ENCODE measurements around the gene ZNF354C.

- TF ChIP-seq POU6F1 (CRISPR knock-in tag; IDR thresholded peaks at IDR 0.05; ENCODE audit: borderline replicate concordance, low read depth) (no peak), SNAI2 (CRISPR knock-in tag; IDR thresholded peaks at IDR 0.05) (no peak), ARNTL (CRISPR knock-in tag; IDR thresholded peaks at IDR 0.05; ENCODE audit: borderline replicate concordance, low read depth) (no peak), ZFP3 (CRISPR knock-in tag; IDR thresholded peaks at IDR 0.05) (no peak)
These were observed 68.8 kb downstream of the ZNF354C start for GRCh38 chr5:179128976-179129375.
